CD4-positive, alpha-beta T cell treated with Interleukin-6 for 4 hours (primary cell): ENCODE data around the gene CALN1.
"Not testable (repeated sequence)": the region's sequence is repeated elsewhere in the genome, so short reads cannot be mapped to it uniquely, and the experiment has no call there.

Experiments used
- DNase-seq: peaks from one replicate; pipeline ENCODE4 v3.0.0-alpha.2; 2020; ENCODE audit warnings: mixed read lengths

Gene CALN1

DNA sequence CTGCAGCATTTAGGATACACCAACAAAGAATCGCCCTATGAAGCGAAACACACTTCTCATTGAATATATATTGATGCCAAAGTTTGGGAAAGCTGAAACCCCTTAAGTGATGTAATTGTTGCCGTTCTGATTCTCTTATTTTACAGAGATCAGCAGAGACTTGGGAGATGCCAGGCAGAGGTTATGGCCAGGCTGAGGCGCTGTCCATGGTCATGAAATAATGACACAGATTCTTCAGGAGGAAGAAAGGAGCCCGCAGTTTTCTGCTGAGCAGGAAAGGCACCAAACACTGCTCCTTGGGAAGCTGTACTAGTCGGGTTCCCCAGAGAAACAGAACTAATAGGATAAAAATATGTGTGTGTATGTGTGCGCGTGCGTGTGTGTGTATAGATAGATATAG, 566.0 kb downstream of the CALN1 start:
- DNase-seq, result no peak

GRCh38 chr7:71843676-71844075, 568.5 kb downstream of the CALN1 start:
- no peak for DNase-seq

DNA sequence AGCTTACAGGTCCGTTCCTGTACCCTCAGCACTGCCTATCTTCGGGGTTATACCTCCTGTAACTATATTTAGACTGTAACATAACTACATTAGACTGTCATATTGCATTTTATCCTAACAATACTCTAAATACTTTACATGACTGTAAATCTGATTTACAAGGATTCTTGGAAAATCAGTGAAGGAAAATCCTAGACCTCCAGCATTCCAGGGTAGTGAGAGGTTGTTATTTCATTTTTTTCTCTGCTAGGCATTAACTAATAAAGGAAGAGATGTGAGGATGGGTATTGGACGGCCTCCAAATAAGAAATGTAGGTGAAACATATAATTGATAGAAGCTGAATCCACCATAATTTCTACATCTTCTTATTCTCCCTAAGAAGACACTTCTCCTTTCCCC, 569.4 kb downstream of the CALN1 start:
- no peak for DNase-seq

GRCh38 chr7:71842381-71842780, 569.8 kb downstream of the CALN1 start:
- DNase-seq, result no peak

DNA sequence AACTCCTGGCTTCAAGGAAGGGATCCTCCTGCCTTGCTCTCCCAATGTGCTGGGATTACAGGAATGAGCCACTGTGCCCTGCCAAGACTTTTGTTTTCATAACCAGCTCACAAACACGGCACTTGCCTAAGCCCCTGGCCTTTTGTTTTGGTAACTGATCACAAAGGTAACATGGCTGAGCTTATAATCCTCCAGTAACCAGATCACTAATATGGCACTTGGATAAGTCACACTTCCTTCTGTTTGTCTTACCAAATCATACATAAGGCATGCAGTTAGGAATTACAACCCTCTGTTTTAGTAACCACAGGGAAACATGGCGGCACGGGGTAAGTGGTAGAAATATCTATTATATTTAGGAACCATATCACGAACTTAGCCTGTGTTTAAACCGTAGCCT, 577.1 kb downstream of the CALN1 start:
- no peak for DNase-seq

DNA sequence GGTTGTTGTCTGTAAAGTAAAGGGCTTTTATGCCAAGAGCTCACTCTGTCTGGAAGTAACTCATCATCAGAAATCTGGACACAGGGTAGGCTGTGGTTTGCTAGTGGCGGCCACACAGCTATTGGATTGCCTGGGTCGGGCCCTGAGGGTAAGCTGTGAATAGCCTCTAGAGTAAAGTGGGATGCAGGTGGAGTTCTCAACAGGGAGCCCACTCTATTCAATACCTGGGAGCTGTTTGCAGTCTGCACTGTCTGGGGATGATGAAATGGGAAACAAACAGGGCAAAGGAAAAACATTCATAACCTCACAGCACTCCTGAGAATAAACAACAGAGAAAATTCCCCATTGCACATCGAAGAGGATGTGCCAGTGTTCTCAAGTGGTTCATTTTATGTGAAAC, 582.6 kb downstream of the CALN1 start:
- no peak for DNase-seq

- no peak for DNase-seq
These were observed 583.8 kb downstream of the CALN1 start for GRCh38 chr7:71828361-71828760.

DNA sequence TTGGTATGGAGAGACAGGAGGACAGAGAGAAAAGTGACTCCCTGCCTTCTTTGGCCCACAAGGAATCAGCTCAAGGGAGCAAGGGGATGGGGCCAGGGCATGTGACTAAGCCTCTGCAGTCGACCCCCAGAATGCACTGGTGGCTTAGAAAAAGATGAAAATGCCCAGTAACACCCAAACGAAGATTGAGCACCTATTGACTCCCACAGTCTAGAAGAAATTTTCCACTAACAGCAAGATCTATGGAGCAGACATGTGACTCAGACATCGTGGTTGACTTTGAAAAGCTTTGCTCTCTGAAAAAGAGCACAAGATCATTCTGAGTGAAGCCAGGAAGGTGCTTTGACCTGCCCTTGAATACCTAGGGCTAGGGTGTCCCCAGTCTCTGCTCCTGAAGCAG, 586.0 kb downstream of the CALN1 start:
- no peak for DNase-seq

- DNase-seq, result no peak
These were observed 588.0 kb downstream of the CALN1 start for GRCh38 chr7:71824006-71824760.

- not testable (repeated sequence) for DNase-seq
These were observed 589.7 kb downstream of the CALN1 start for GRCh38 chr7:71822406-71822805.

GRCh38 chr7:71817916-71818315, 594.2 kb downstream of the CALN1 start:
- no peak for DNase-seq

GRCh38 chr7:71808115-71808514, 604.0 kb downstream of the CALN1 start:
- DNase-seq, result no peak

- DNase-seq, result no peak
These were observed 607.9 kb downstream of the CALN1 start for GRCh38 chr7:71804256-71804655.

DNA sequence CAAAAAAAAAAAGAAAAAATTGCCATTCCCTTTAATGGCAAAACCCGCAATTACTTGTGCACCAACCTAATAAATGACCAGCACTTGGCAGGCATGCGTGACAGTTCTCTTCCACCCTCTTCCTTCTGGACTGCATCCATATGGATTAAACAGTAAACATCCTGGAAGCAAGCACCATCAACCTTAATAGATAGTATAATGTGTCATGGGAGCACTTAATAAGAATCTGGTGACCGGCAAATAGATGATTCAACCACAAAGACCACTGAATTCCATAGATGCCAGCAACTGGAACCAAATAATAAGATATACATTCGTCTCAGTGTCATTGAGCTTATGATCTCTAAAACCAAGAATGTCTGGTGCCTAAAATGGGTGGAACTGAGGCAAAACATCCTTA, 610.2 kb downstream of the CALN1 start:
- no peak for DNase-seq

- DNase-seq, result no peak
These were observed 611.8 kb downstream of the CALN1 start for GRCh38 chr7:71800321-71800720.

- no peak for DNase-seq
These were observed 616.7 kb downstream of the CALN1 start for GRCh38 chr7:71795410-71795809.

- DNase-seq, result no peak
These were observed 618.9 kb downstream of the CALN1 start for GRCh38 chr7:71793251-71793650.

GRCh38 chr7:71787513-71787912, 624.6 kb downstream of the CALN1 start:
- DNase-seq, result no peak

DNA sequence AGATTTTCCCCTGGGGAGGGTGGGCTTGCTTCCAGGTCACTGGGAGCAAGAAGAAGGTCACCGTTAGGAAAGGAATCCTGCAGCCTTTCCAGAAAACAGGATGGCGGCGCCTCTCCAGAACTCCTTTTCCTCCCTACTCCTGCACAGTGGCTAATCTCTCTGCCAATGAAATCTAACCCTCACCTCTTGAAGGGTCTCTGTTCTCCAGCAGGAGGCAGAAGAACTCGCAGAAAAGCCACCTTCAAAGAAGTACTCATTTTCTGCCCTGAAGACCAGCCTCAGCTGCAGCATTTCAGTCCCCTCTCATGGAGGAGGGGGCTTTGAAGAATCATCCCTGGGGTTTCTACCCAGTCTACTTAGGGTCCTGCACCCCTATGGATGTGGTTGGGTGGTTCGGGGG, 626.9 kb downstream of the CALN1 start:
- no peak for DNase-seq

- DNase-seq, result no peak
These were observed 627.4 kb downstream of the CALN1 start for GRCh38 chr7:71784781-71785180.

DNA sequence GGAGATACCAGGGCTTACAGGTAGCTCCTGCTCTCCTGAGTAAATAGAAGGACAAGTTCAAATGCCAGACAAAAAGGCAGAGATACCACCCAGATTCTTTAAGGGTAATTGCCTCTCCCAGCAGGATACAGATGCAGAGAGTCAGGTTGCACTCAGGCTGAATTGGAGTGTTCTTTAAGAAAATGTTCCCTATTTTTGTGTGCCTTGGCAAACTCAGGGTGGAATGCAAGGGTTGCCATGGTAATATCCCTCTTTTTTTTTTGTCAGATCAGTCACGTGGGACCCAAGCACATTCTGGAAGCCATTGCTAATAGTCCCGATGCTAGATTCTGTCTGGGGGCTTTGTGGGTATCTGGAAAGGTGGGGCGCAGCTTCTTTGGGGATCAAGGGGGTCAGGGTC, 628.0 kb downstream of the CALN1 start:
- no peak for DNase-seq

- no peak for DNase-seq
These were observed 628.4 kb downstream of the CALN1 start for GRCh38 chr7:71783779-71784178.

- no peak for DNase-seq
These were observed 630.1 kb downstream of the CALN1 start for GRCh38 chr7:71782051-71782450.

- no peak for DNase-seq
These were observed 631.9 kb downstream of the CALN1 start for GRCh38 chr7:71780282-71780681.

DNA sequence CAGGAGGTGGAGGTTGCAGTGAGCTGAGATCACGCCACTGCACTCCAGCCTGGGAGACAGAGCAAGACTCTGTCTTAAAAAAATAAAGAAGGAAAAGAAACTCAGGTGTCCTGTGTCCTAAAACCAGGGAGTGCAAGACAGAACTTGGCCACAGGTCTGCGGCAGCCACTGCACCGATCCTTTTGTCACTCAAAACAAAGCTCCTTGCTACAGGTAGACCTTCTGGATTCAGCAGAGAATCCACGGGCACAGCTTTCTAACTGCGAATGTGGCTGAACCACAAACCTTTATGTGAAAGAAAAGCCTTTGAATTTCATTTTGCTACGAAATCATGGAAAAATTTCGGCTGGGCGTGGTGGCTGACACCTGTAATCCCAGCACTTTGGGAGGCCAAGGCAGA, 634.9 kb downstream of the CALN1 start:
- no peak for DNase-seq
